HCT116 (cell line): ENCODE results near the gene ATM. TPM values are rescaled to one million over a fixed set of nuclear protein-coding genes. Genes with fewer than 3 reads are reported as not detected.

Source experiments
- ATAC-seq: fragments of 200-7000 bp; cut with Tn5 transposase; 2 replicates; pipeline ENCODE4 v1.9.1; 2020; ENCODE audit warnings: mild to moderate bottlenecking, moderate library complexity
- BruUV-seq: library from RNA; stranded (reverse); fragments of 400-500 nt; replicated peaks from 2 replicates; lab custom pipeline; 2021; lab: Mats Ljungman, UMichigan
- CTCF ChIA-PET: fragments of 300-600 bp; sonication (Branson Sonifier 250); formaldehyde crosslinking; loops from one replicate; lab custom pipeline; 2021; ENCODE audit warnings: antibody characterized with exemption; lab: Charles Lee
- POLR2A ChIA-PET: fragments of 300-600, 350-600 bp; sonication (Branson Sonifier 250); formaldehyde crosslinking; loops from one replicate; lab custom pipeline; 2021; ENCODE audit warnings: antibody characterized with exemption; lab: Charles Lee
- RAD21 ChIA-PET, 2 experiments: fragments of 300-600 bp; sonication (Branson Sonifier 250); formaldehyde crosslinking; loops; one replicate each; lab custom pipeline; 2023; ENCODE audit warnings: low total read pairs in 2 of 2; ENCODE audit not compliant: uncharacterized antibody in 2 of 2, unreplicated experiment in 2 of 2, low non-redundant PET in 1 of 2; lab: Charles Lee
- DNase-seq: peaks from one replicate; pipeline ENCODE4 v3.0.0-alpha.2; 2010; ENCODE audit warnings: low read depth, low spot score
- H2AFZ ChIP-seq: fragments of 200-600 bp; shearing (Covaris generic), sonication (generic); 2 replicates; pipeline ENCODE4 v1.6.1; 2017; ENCODE audit warnings: low read depth, mixed run types, mixed read lengths, antibody characterized with exemption, low read length; ENCODE audit not compliant: poor library complexity, severe bottlenecking
- H3K27ac ChIP-seq: 2 replicates; pipeline ENCODE4 v1.5.1; 2012; ENCODE audit warnings: low read depth, low read length
- H3K27me3 ChIP-seq: fragments of 200-600 bp; sonication (generic); 2 replicates; pipeline ENCODE4 v1.6.1; 2016; ENCODE audit warnings: mixed run types, low read length, mixed read lengths; ENCODE audit not compliant: insufficient read depth
- H3K36me3 ChIP-seq, 2 experiments: fragments of 200-500 bp in 1 of 2; fragments of 200-600 bp in 1 of 2; sonication (Bioruptor generic) in 1 of 2; sonication (generic) in 1 of 2; 2 replicates each; pipeline versions ENCODE4 v1.5.1 to v1.6.1; 2014 to 2016; ENCODE audit warnings: low read length in 2 of 2, inconsistent platforms in 1 of 2, mixed read lengths in 1 of 2, mixed run types in 1 of 2; ENCODE audit not compliant: insufficient read depth in 2 of 2, control insufficient read depth in 1 of 2
- H3K4me1 ChIP-seq, 2 experiments: fragments of 200-600 bp in 1 of 2; sonication (generic) in 1 of 2; 2 replicates each; pipeline versions ENCODE4 v1.5.1 to v1.6.1; 2012 to 2017; ENCODE audit warnings: low read length in 2 of 2, inconsistent platforms in 1 of 2, mild to moderate bottlenecking in 1 of 2, mixed read lengths in 1 of 2, mixed run types in 1 of 2, moderate library complexity in 1 of 2; ENCODE audit not compliant: insufficient read depth in 2 of 2, control insufficient read depth in 1 of 2
- H3K4me2 ChIP-seq: fragments of 200-600 bp; sonication (generic); 2 replicates; pipeline ENCODE4 v1.6.1; 2017; ENCODE audit warnings: mixed run types, low read length, mixed read lengths
- H3K4me3 ChIP-seq, 2 experiments: fragments of 200-600 bp in 1 of 2; sonication (generic) in 1 of 2; replicated peaks in 1 of 2; 2 replicates each; pipeline ENCODE4 v1.5.1; 2011 to 2016; ENCODE audit warnings: low read length in 2 of 2, control low read depth in 1 of 2, low read depth in 1 of 2, mild to moderate bottlenecking in 1 of 2, mixed read lengths in 1 of 2, mixed run types in 1 of 2
- H3K79me2 ChIP-seq: fragments of 200-600 bp; sonication (generic); 2 replicates; pipeline ENCODE4 v1.6.1; 2017; ENCODE audit warnings: mild to moderate bottlenecking, mixed run types, low read length, moderate library complexity, mixed read lengths; ENCODE audit not compliant: insufficient read depth
- H3K9ac ChIP-seq: fragments of 200-600 bp; sonication (generic); 2 replicates; pipeline ENCODE4 v1.6.1; 2016; ENCODE audit warnings: low read length, mixed read lengths
- H3K9me2 ChIP-seq: fragments of 200-600 bp; sonication (generic), shearing (Covaris generic); 2 replicates; pipeline ENCODE4 v1.6.1; 2017; ENCODE audit warnings: mixed run types, mild to moderate bottlenecking, moderate library complexity; ENCODE audit not compliant: insufficient read depth
- H3K9me3 ChIP-seq, 2 experiments: fragments of 200-500 bp in 1 of 2; fragments of 200-600 bp in 1 of 2; sonication (Bioruptor generic) in 1 of 2; sonication (generic) in 1 of 2; 2 replicates each; pipeline ENCODE4 v1.6.1; 2014 to 2017; ENCODE audit warnings: low read length in 2 of 2, mixed read lengths in 2 of 2, inconsistent platforms in 1 of 2, low read depth in 1 of 2, mild to moderate bottlenecking in 1 of 2, mixed run types in 1 of 2, moderate library complexity in 1 of 2; ENCODE audit not compliant: control insufficient read depth in 1 of 2, insufficient read depth in 1 of 2
- H4K20me1 ChIP-seq: fragments of 200-600 bp; sonication (generic), shearing (Covaris generic); 2 replicates; pipeline ENCODE4 v1.6.1; 2017; ENCODE audit warnings: mixed run types, mild to moderate bottlenecking, moderate library complexity; ENCODE audit not compliant: insufficient read depth
- ATF3 ChIP-seq: IDR thresholded peaks from 2 replicates; pipeline ENCODE4 v1.6.1; 2012
- CBX3 ChIP-seq: IDR thresholded peaks from 2 replicates; pipeline ENCODE4 v1.6.1; 2012; ENCODE audit warnings: low read depth
- CEBPB ChIP-seq: IDR thresholded peaks from 2 replicates; pipeline ENCODE4 v1.6.1; 2012; ENCODE audit warnings: low read depth
- CTCF ChIP-seq, 3 experiments: fragments of 200-600 bp in 1 of 3; sonication (generic) in 1 of 3; IDR thresholded peaks in 2 of 3; conservative IDR thresholded peaks in 1 of 3; 2 replicates each; pipeline ENCODE4 v1.5.1; 2012 to 2017; ENCODE audit warnings: low read depth in 2 of 3, low read length in 2 of 3, antibody characterized with exemption in 1 of 3, borderline replicate concordance in 1 of 3, control low read depth in 1 of 3, mild to moderate bottlenecking in 1 of 3, mixed read lengths in 1 of 3, mixed run types in 1 of 3, moderate library complexity in 1 of 3; ENCODE audit not compliant: insufficient read depth in 1 of 3
- EGR1 ChIP-seq: IDR thresholded peaks from 2 replicates; pipeline ENCODE4 v1.6.1; 2012; ENCODE audit warnings: low read depth
- ELF1 ChIP-seq: IDR thresholded peaks from 2 replicates; pipeline ENCODE4 v1.6.1; 2012; ENCODE audit warnings: low read depth, borderline replicate concordance
- EZH2 ChIP-seq: fragments of 200-600 bp; sonication (generic); IDR thresholded peaks from 2 replicates; pipeline ENCODE4 v1.6.1; 2017; ENCODE audit warnings: antibody characterized with exemption, mixed run types
- EZH2phosphoT487 ChIP-seq: fragments of 200-600 bp; IDR thresholded peaks from 2 replicates; pipeline ENCODE4 v1.6.1; 2018; ENCODE audit warnings: antibody characterized with exemption, borderline replicate concordance
- JUND ChIP-seq: IDR thresholded peaks from 2 replicates; pipeline ENCODE4 v1.6.1; 2012
- MAX ChIP-seq: IDR thresholded peaks from 2 replicates; pipeline ENCODE4 v1.6.1; 2012
- POLR2A ChIP-seq: IDR thresholded peaks from 2 replicates; pipeline ENCODE4 v1.7.0; 2011; ENCODE audit warnings: borderline replicate concordance; ENCODE audit not compliant: insufficient read depth, insufficient read length; ENCODE audit errors: extremely low read depth
- POLR2AphosphoS5 ChIP-seq: IDR thresholded peaks from 2 replicates; pipeline ENCODE4 v1.6.1; 2011; ENCODE audit warnings: mild to moderate bottlenecking, low read depth, low read length, moderate library complexity
- RAD21 ChIP-seq: IDR thresholded peaks from 2 replicates; pipeline ENCODE4 v1.6.1; 2012; ENCODE audit warnings: low read depth, mild to moderate bottlenecking
- REST ChIP-seq: IDR thresholded peaks from 2 replicates; pipeline ENCODE4 v1.6.1; 2012; ENCODE audit warnings: low read depth
- SIN3A ChIP-seq: IDR thresholded peaks from 2 replicates; pipeline ENCODE4 v1.6.1; 2012; ENCODE audit warnings: low read depth
- SRF ChIP-seq: IDR thresholded peaks from 2 replicates; pipeline ENCODE4 v1.6.1; 2012; ENCODE audit warnings: low read depth
- TCF7L2 ChIP-seq: IDR thresholded peaks from 2 replicates; pipeline ENCODE4 v1.7.0; 2011; ENCODE audit warnings: borderline replicate concordance, inconsistent platforms; ENCODE audit not compliant: insufficient read depth, insufficient read length; ENCODE audit errors: extremely low read depth
- ZBTB33 ChIP-seq: IDR thresholded peaks from 2 replicates; pipeline ENCODE4 v1.6.1; 2011; ENCODE audit warnings: mild to moderate bottlenecking, low read length, moderate library complexity; ENCODE audit not compliant: insufficient replicate concordance; ENCODE audit errors: extremely low read depth
- ZNF274 ChIP-seq: fragments of 200-500 bp; sonication (Bioruptor generic); IDR thresholded peaks from 2 replicates; pipeline ENCODE4 v1.6.1; 2014; ENCODE audit warnings: mild to moderate bottlenecking, low read depth, low read length, inconsistent platforms
- intact Hi-C: fragments of 100-400 bp; cut with micrococcal nuclease; formaldehyde crosslinking; loops from 2 replicates; pipeline ENCODE4 v1.10.0; 2022
- total RNA-seq: library from RNA; stranded (reverse); gene quantifications from one replicate; pipeline ENCODE4 v1.2.1, GENCODE V29; 2021; ENCODE audit not compliant: unreplicated experiment

ATM gene
- total RNA-seq, 1 experiment from 2014 or later = 32.2 TPM

- no peaks in the 10 kb centered on the region for H3K4me1 ChIP-seq
- CTCF ChIA-PET = no interaction called here
- H2AFZ ChIP-seq = no peak overlapping the region
- POLR2A ChIA-PET = no interaction called here
- H4K20me1 ChIP-seq = no peaks in the 10 kb centered on the region
- no peaks in the 10 kb centered on the region for H3K9me2 ChIP-seq
- H3K79me2 ChIP-seq = peaks cover 84% of the 10 kb centered on the region
- no peak overlapping the region for H3K4me3 ChIP-seq
- no peak overlapping the region for H3K27ac ChIP-seq
- intact Hi-C loops = no loop called here
- no peak overlapping the region for H3K4me2 ChIP-seq
- no TSS peak for BruUV-seq
- H3K9ac ChIP-seq = no peak overlapping the region
- no peaks in the 10 kb centered on the region for H3K27me3 ChIP-seq
- ATAC-seq = no peak
- no peak for DNase-seq
- RAD21 ChIA-PET = no interaction called here
- H3K9me3 ChIP-seq = 0 out of 4 replicates have a peak, but pooled peaks cover 0 to 5% of the 10 kb centered on the region in 2 experiments
- TF ChIP-seq ELF1 = no peak
- no peak for TF ChIP-seq ZNF274
- no peak for TF ChIP-seq CTCF (IDR thresholded peaks at IDR 0.05 in 2 of 3, conservative IDR thresholded peaks at IDR 0.05 in 1 of 3; ENCODE audit: borderline replicate concordance in 1 of 3, insufficient read depth in 1 of 3, low read depth in 2 of 3, low read length in 2 of 3)
- TF ChIP-seq REST = no peak
- TF ChIP-seq EGR1 = no peak
- no peak for TF ChIP-seq POLR2A
- TF ChIP-seq POLR2AphosphoS5 = no peak
- TF ChIP-seq RAD21 = no peak
- TF ChIP-seq TCF7L2 = no peak
- TF ChIP-seq JUND = no peak
- TF ChIP-seq ATF3 = no peak
- no peak for TF ChIP-seq MAX
- TF ChIP-seq SIN3A = no peak
- no peak for TF ChIP-seq SRF
- no peak for TF ChIP-seq ZBTB33
- no peak for TF ChIP-seq EZH2
- TF ChIP-seq CEBPB = no peak
- no peak for TF ChIP-seq EZH2phosphoT487
- no peak for TF ChIP-seq CBX3
- H3K36me3 ChIP-seq = peaks cover 8 to 37% of the 10 kb centered on the region in 2 experiments; a peak in 3 of 4 replicates
These were observed 15.2 kb upstream of the ATM start for GRCh38 chr11:108207683-108208060.
